GM12864 (cell line): ENCODE results near the gene BCHE.

Experiments used
- DNase-seq: peaks from one replicate; pipeline ENCODE4 v3.0.0-alpha.2; 2011; ENCODE audit warnings: low read depth
- H3K4me3 ChIP-seq: 2 replicates; pipeline ENCODE4 v1.5.1; 2011; ENCODE audit warnings: mild to moderate bottlenecking, low read depth, low read length, control low read depth
- TF ChIP-seq, protein P1 (sequence below): IDR thresholded peaks from 2 replicates; pipeline ENCODE4 v1.5.1; 2011; ENCODE audit warnings: low read depth, mild to moderate bottlenecking, moderate library complexity, low read length, control low read depth, inconsistent platforms; ENCODE audit errors: missing control alignments

BCHE gene

DNA sequence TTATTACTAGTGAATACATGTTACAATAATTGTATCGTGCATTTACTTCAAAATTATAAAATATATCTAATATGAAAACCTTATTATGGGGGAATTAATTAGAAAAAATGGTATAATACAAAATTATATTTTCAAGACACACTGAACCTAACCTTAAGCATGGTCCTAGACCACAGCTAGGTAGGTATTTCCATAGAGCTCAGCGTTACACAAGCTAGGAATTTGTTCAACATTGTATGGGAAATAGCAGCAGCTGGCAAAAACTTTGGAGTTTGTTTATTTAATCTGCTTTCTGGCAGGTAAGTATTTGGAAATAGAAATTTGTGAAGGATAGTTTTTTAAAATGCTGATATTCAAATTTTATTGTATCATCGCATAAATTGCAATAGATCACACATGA, 52.9 kb downstream of the BCHE start:
- H3K4me3 ChIP-seq, result no peak overlapping the region
- TF ChIP-seq, protein P1, sequence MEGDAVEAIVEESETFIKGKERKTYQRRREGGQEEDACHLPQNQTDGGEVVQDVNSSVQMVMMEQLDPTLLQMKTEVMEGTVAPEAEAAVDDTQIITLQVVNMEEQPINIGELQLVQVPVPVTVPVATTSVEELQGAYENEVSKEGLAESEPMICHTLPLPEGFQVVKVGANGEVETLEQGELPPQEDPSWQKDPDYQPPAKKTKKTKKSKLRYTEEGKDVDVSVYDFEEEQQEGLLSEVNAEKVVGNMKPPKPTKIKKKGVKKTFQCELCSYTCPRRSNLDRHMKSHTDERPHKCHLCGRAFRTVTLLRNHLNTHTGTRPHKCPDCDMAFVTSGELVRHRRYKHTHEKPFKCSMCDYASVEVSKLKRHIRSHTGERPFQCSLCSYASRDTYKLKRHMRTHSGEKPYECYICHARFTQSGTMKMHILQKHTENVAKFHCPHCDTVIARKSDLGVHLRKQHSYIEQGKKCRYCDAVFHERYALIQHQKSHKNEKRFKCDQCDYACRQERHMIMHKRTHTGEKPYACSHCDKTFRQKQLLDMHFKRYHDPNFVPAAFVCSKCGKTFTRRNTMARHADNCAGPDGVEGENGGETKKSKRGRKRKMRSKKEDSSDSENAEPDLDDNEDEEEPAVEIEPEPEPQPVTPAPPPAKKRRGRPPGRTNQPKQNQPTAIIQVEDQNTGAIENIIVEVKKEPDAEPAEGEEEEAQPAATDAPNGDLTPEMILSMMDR, result no peak
- DNase-seq, result no peak

GRCh38 chr3:165783383-165783782, 53.8 kb downstream of the BCHE start:
- TF ChIP-seq, protein P1, result no peak
- no peak for DNase-seq
- H3K4me3 ChIP-seq, result no peak overlapping the region

DNA sequence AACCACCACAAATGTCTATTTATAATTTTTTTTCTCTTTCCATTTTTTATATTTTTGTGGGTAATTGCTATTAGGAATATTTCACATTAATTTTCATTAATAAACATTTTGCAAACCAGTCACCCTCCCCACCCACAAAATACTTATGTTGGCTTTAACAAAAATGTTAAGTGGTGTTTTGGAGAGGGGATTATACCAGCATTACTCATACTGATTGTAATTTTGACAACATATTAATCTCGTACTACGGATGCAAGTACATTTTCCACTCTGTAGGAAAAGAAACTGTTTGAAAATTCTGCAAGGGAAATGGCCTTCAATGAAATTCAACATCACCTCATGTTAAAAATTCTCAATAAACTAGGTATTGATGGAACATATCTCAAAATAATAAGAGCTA, 58.3 kb downstream of the BCHE start:
- DNase-seq, result no peak
- H3K4me3 ChIP-seq, result no peak overlapping the region
- TF ChIP-seq, protein P1, result no peak

DNA sequence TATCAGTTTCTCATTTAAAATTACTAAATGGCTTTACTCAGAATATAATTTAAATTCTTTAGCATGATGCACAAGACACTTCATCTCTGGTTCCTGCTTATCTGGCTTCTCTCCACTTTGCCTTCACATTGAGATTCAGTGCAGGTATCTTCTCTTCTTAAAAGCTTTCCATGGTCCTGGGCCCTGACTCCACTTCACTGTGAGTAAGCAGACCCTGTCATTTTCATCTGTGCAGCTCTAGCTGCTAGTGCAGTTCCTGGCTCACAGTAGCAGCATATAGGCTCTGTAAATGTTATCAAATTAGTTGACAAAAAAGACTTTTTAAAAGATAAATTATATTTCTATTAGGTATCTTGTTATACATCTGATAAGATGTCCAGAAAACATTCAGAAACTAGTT, 58.8 kb downstream of the BCHE start:
- no peak for DNase-seq
- no peak overlapping the region for H3K4me3 ChIP-seq
- TF ChIP-seq, protein P1, result no peak

- TF ChIP-seq, protein P1, result no peak
- H3K4me3 ChIP-seq, result no peak overlapping the region
- no peak for DNase-seq
Observed at GRCh38 chr3:165775824-165776223, 61.4 kb downstream of the BCHE start.

DNA sequence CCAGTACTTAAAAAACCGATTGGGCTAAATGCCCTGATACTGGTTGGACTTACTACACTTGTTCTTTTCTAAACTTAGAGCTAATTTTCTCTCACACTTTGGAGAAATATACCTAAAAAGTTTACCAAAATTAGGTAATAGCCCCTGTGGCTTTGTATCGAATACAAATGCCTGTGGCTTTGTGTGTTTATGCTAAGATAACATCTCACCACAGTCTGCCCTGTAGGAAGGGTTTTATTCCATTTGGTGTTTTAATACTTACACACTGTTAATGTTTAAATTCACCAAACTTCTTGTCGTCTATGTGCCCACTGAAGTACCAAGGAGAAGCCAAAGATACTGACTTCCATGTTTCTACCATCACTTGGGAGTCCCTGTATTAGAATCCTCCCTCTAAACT, 66.4 kb downstream of the BCHE start:
- TF ChIP-seq, protein P1, result no peak
- H3K4me3 ChIP-seq, result no peak overlapping the region
- DNase-seq, result no peak

DNA sequence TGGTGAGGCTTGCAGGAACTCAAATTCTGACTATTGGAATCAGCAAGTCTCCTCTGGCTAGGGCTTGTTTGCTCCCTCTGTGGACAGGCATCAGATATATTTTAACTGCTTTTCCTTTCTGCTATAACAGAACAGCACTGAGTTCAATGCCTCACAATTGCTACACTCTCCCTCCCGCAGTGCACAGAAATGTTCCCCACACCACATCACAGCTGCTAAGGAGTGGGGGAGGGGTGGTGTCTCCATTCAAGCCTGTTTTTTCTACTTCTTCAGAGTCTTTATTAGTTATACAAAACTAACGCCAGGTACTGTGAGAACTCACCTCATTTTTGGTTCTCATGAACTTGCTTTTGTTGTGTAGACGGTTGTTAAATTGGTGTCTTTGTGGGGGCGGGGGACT, 68.5 kb downstream of the BCHE start:
- H3K4me3 ChIP-seq, result no peak overlapping the region
- TF ChIP-seq, protein P1, result no peak
- no peak for DNase-seq
